ENCODE results near the gene FAM118A. TPM values are rescaled to one million over a fixed set of nuclear protein-coding genes. Genes with fewer than 3 reads are reported as not detected.
"Not testable (repeated sequence)": the region's sequence is repeated elsewhere in the genome, so short reads cannot be mapped to it uniquely, and the experiment has no call there.

FAM118A gene
- total and polyA plus RNA-seq, 2 of the 8 experiments (the other 6 are each of a cell fraction or from before 2014, with no cell fraction given) = 8.5 to 18.6 TPM

DNA sequence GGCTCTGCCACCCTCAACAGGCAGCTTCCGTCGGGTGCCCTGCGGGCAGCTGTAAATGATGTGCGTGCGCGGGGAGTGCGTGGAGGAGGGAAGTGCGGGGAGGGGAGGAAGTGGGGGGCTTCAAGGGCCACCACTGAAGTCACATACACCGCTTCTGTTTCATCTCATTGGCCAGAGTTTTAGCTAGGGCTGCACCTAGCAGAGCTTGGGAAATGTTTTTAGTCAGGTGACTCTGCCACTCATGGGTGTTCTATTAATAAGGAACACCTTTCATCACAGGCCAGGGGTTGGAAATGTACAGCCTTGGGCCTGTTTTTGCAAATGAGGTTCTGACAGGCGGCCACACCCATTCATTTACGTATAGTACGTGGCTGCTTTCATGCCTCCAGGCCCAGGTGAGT, 14.6 kb downstream of the FAM118A start (continued):
- TF ChIP-seq YY1 (IDR thresholded peaks at IDR 0.05; ENCODE audit: low read depth, low read length) (no peak), RBBP5 (IDR thresholded peaks at IDR 0.05; ENCODE audit: borderline replicate concordance, low read depth, low read length) (no peak), CBX8 (IDR thresholded peaks at IDR 0.05; ENCODE audit: borderline replicate concordance, low read depth, low read length) (no peak), SRF (IDR thresholded peaks at IDR 0.05; ENCODE audit: low read depth, low read length) (no peak), EZH2 (IDR thresholded peaks at IDR 0.05; ENCODE audit: low read depth, low read length, severe bottlenecking) (no peak)

DNA sequence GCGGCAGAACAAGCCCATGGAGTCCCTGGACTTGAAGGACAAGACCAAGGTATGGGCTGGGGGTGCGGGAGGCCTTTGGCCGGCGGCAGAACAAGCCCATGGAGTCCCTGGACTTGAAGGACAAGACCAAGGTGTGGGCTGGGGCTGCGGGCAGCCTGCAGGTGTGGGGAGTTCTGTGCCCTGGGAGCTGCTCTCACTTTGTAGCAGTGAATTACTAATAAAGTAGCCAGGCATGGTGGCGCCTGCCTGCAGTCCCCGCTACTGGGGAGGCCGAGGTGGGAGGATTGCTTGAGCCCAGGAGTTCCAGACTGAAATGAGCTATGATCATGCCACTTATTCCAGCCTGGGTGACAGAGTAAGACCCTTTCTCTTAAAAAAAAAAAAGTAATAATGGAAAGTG, 18.5 kb downstream of the FAM118A start:
- H3K9ac ChIP-seq (replicated peaks in 1 of 4; ENCODE audit: extremely low read depth in 1 of 4, low read depth in 3 of 4, low read length in 3 of 4); H3K9me3 ChIP-seq (ENCODE audit: insufficient read depth in 2 of 2, low read depth in 1 of 2, low read length in 1 of 2); H2AK5ac ChIP-seq (ENCODE audit: low read depth, low read length); H4K5ac ChIP-seq (ENCODE audit: insufficient read length, low read depth, low read length); H3K4me1 ChIP-seq (replicated peaks in 1 of 4; ENCODE audit: control insufficient read depth in 3 of 4, insufficient read depth in 4 of 4, low read length in 3 of 4); H3K79me2 ChIP-seq (ENCODE audit: control insufficient read depth in 1 of 2, insufficient read depth in 2 of 2, low read length in 2 of 2); POLR2A ChIA-PET (ENCODE audit: partially characterized antibody); H2BK15ac ChIP-seq (ENCODE audit: low read length); H3K23ac ChIP-seq (ENCODE audit: insufficient read length); H3K56ac ChIP-seq (replicated peaks; ENCODE audit: insufficient read length, low read depth, low read length); H2BK20ac ChIP-seq (ENCODE audit: low read length); H3K23me2 ChIP-seq (ENCODE audit: low read depth, low read length); H3K14ac ChIP-seq (ENCODE audit: insufficient read length); H2BK5ac ChIP-seq (ENCODE audit: low read depth, low read length); H2BK120ac ChIP-seq (replicated peaks; ENCODE audit: low read depth, low read length); H3K79me1 ChIP-seq (ENCODE audit: low read depth, low read length); H4K20me1 ChIP-seq (replicated peaks in 1 of 2; ENCODE audit: control insufficient read depth in 1 of 2, insufficient read depth in 2 of 2, low read length in 2 of 2); H4K91ac ChIP-seq (replicated peaks; ENCODE audit: insufficient read length, low read length); H3K4ac ChIP-seq (replicated peaks; ENCODE audit: insufficient read length, low read depth, low read length); H3K4me2 ChIP-seq (ENCODE audit: insufficient read depth in 1 of 2, low read depth in 2 of 2, low read length in 2 of 2); H2AFZ ChIP-seq (ENCODE audit: low read length); H4K8ac ChIP-seq (ENCODE audit: extremely low read depth, insufficient read depth, low read length); H3K27me3 ChIP-seq (replicated peaks in 1 of 4; ENCODE audit: control insufficient read depth in 3 of 4, extremely low read depth in 1 of 4, insufficient read depth in 3 of 4, low read length in 3 of 4); H2BK12ac ChIP-seq (ENCODE audit: low read depth, low read length); DNase-seq (ENCODE audit: low read depth in 1 of 2, low spot score in 2 of 2); H3K18ac ChIP-seq (ENCODE audit: extremely low read depth, low read length); H3K4me3 ChIP-seq (ENCODE audit: extremely low read depth in 1 of 4, insufficient read depth in 2 of 4, low read depth in 3 of 4, low read length in 4 of 4); H3K27ac ChIP-seq (ENCODE audit: low read depth, low read length): not testable (repeated sequence)
- WGBS, 2 experiments (ENCODE audit: extremely low coverage in 1 of 2, insufficient coverage in 1 of 2, insufficient read length in 1 of 2, insufficient replicate concordance in 2 of 2, low coverage in 1 of 2, low lambda C conversion rate in 2 of 2, missing lambda C conversion rate in 1 of 2) = 86% methylated on average over 7 of the region's 8 CpGs; no CpG with 5 or more reads in 1 of the 2 experiments
- CTCF ChIA-PET (ENCODE audit: partially characterized antibody) = interaction anchor here (0.6 to 0.8 kb wide), 2 partner anchors 116 to 225 kb away, joined by 3 to 4 read pairs; no protein-coding TSS in a partner anchor
- peaks cover 0 to 13% (median 5%) of the 10 kb centered on the region in 4 experiments; a peak in 6 of 8 replicates for H3K36me3 ChIP-seq (ENCODE audit: control insufficient read depth in 2 of 4, insufficient read depth in 4 of 4, low read length in 3 of 4)
- FAIRE-seq = peak; percentile 57
